Measurements from ENCODE around the gene SYNE4.

SYNE4 gene

DNA sequence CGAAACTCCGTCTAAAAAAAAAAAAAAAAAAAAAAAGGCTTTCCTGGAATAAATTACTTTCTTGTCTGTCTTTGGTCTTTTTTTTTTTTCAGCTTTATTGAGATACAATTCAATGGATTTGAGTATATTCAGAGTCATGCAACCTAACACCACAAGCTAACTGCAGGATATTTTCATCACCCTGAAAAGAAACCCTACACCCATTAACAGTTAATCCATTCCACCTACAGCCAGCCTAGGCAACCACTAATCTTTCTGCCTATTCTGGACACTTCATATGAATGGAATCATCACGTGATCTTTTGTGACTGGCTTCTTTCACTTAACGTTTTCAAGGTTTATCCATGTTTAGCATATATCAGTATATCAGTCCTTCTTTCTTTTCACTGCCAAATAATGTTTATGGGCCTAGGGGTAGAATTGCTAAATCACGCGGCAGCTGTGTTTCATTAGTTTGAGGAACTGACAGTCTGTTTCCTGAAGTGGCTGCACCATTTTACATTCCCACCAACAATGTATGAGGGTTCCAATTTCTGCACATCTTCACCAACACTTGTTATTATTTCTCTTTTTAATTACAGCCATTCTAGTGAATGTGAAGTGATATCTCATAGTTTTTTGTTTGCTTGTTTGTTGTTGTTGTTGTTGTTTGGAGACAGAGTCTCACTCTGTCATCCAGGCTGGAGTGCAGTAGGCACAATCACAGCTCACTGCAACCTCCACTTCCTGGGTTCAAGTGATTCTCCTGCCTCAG lies 52.6 kb downstream of the SYNE4 start:
- no peak for DNase-seq (ENCODE audit: low read depth)

Measured in fibroblast of the conjunctiva (primary cell).